H9 (cell line): ENCODE measurements around the gene IL6ST. TPM values are rescaled to one million over a fixed set of nuclear protein-coding genes. Genes with fewer than 3 reads are reported as not detected.

ENCODE experiments used
- DNase-seq: peaks from one replicate; pipeline ENCODE4 v3.0.0-alpha.2; 2017
- H2AFZ ChIP-seq: one replicate; pipeline ENCODE4 v1.6.1; 2013; ENCODE audit warnings: mild to moderate bottlenecking, low read length, control low read depth, moderate library complexity
- H2AK5ac ChIP-seq: 2 replicates; pipeline ENCODE4 v1.6.1; 2013; ENCODE audit warnings: low read length, control low read depth, mixed read lengths; ENCODE audit not compliant: insufficient read length
- H2BK120ac ChIP-seq: one replicate; pipeline ENCODE4 v1.6.1; 2013; ENCODE audit warnings: low read depth, mild to moderate bottlenecking, low read length, control low read depth, inconsistent platforms; ENCODE audit not compliant: poor library complexity, severe bottlenecking
- H2BK12ac ChIP-seq: 2 replicates; pipeline ENCODE4 v1.6.1; 2013; ENCODE audit warnings: low read length, control low read depth, mixed read lengths, low read depth; ENCODE audit not compliant: insufficient read length
- H2BK15ac ChIP-seq: 2 replicates; pipeline ENCODE4 v1.6.1; 2013; ENCODE audit warnings: low read depth, low read length, control low read depth
- H2BK20ac ChIP-seq: one replicate; pipeline ENCODE4 v1.6.1; 2013; ENCODE audit warnings: low read depth, mild to moderate bottlenecking, low read length, control low read depth, inconsistent platforms; ENCODE audit not compliant: poor library complexity, severe bottlenecking
- H2BK5ac ChIP-seq: 2 replicates; pipeline ENCODE4 v1.6.1; 2013; ENCODE audit warnings: low read length, control low read depth, mixed read lengths; ENCODE audit not compliant: insufficient read length
- H3K14ac ChIP-seq: 2 replicates; pipeline ENCODE4 v1.6.1; 2013; ENCODE audit warnings: low read length, control low read depth; ENCODE audit not compliant: insufficient read depth
- H3K18ac ChIP-seq: 2 replicates; pipeline ENCODE4 v1.6.1; 2013; ENCODE audit warnings: low read depth, mild to moderate bottlenecking, mixed read lengths, low read length, control low read depth; ENCODE audit not compliant: insufficient read length
- H3K23ac ChIP-seq: 2 replicates; pipeline ENCODE4 v1.6.1; 2013; ENCODE audit warnings: low read length, control low read depth, mixed read lengths, low read depth; ENCODE audit not compliant: insufficient read length
- H3K23me2 ChIP-seq: 2 replicates; pipeline ENCODE4 v1.6.1; 2013; ENCODE audit warnings: low read depth, mild to moderate bottlenecking, mixed read lengths, low read length, control low read depth; ENCODE audit not compliant: insufficient read length, poor library complexity, severe bottlenecking
- H3K27ac ChIP-seq: 2 replicates; pipeline ENCODE4 v1.5.1; 2013; ENCODE audit warnings: low read length, control low read depth, mixed read lengths, low read depth; ENCODE audit not compliant: insufficient read length
- H3K27me3 ChIP-seq: 2 replicates; pipeline ENCODE4 v1.6.1; 2013; ENCODE audit warnings: low read length, control low read depth, inconsistent platforms; ENCODE audit not compliant: insufficient read depth
- H3K4ac ChIP-seq: 2 replicates; pipeline ENCODE4 v1.6.1; 2013; ENCODE audit warnings: low read depth, mild to moderate bottlenecking, control low read depth, inconsistent platforms, low read length, moderate library complexity
- H3K4me1 ChIP-seq: 2 replicates; pipeline ENCODE4 v1.6.1; 2013; ENCODE audit warnings: low read length, control low read depth, inconsistent platforms; ENCODE audit not compliant: insufficient read depth
- H3K4me2 ChIP-seq: 2 replicates; pipeline ENCODE4 v1.6.1; 2013; ENCODE audit warnings: low read length, control low read depth, mixed read lengths; ENCODE audit not compliant: insufficient read length, insufficient read depth
- H3K56ac ChIP-seq: 2 replicates; pipeline ENCODE4 v1.6.1; 2013; ENCODE audit warnings: low read depth, mild to moderate bottlenecking, mixed read lengths, low read length, control low read depth; ENCODE audit not compliant: insufficient read length
- H3K79me1 ChIP-seq: 2 replicates; pipeline ENCODE4 v1.6.1; 2013; ENCODE audit warnings: low read depth, mild to moderate bottlenecking, moderate library complexity, low read length, control low read depth, inconsistent platforms; ENCODE audit not compliant: insufficient read depth, poor library complexity, severe bottlenecking
- H3K79me2 ChIP-seq: 2 replicates; pipeline ENCODE4 v1.6.1; 2013; ENCODE audit warnings: low read length, control low read depth, inconsistent platforms; ENCODE audit not compliant: insufficient read depth
- H3K9ac ChIP-seq: 2 replicates; pipeline ENCODE4 v1.6.1; 2013; ENCODE audit warnings: low read length, control low read depth, mixed read lengths; ENCODE audit not compliant: insufficient read length; ENCODE audit errors: extremely low read depth
- H3K9me3 ChIP-seq: one replicate; pipeline ENCODE4 v1.6.1; 2013; ENCODE audit warnings: low read depth, low read length, inconsistent platforms; ENCODE audit not compliant: control insufficient read depth
- H3T11ph ChIP-seq: one replicate; pipeline ENCODE4 v1.6.1; 2013; ENCODE audit warnings: mild to moderate bottlenecking, low read length, control low read depth, inconsistent platforms
- H4K20me1 ChIP-seq: one replicate; pipeline ENCODE4 v1.6.1; 2013; ENCODE audit not compliant: control insufficient read depth, insufficient read length, insufficient read depth
- H4K5ac ChIP-seq: 2 replicates; pipeline ENCODE4 v1.6.1; 2013; ENCODE audit warnings: low read depth, mild to moderate bottlenecking, mixed read lengths, low read length, control low read depth; ENCODE audit not compliant: insufficient read length
- H4K8ac ChIP-seq: replicated peaks from 2 replicates; pipeline ENCODE4 v1.6.1; 2013; ENCODE audit warnings: low read length, control low read depth, mixed read lengths, low read depth; ENCODE audit not compliant: insufficient read length
- H4K91ac ChIP-seq: 2 replicates; pipeline ENCODE4 v1.6.1; 2013; ENCODE audit warnings: low read depth, mild to moderate bottlenecking, moderate library complexity, mixed read lengths, low read length, control low read depth; ENCODE audit not compliant: insufficient read length
- H3K27ac Mint-ChIP-seq, 3 experiments: 2 replicates in 2 of 3; 3 replicates in 1 of 3; pipeline ENCODE4 v1.8.0; 2020 to 2021; ENCODE audit warnings: mixed read lengths in 3 of 3, mild to moderate bottlenecking in 1 of 3, moderate library complexity in 1 of 3
- H3K27me3 Mint-ChIP-seq: 2 replicates; pipeline ENCODE4 v1.8.0; 2021; ENCODE audit warnings: low read depth, mild to moderate bottlenecking, moderate library complexity, mixed read lengths
- H3K36me3 Mint-ChIP-seq, 3 experiments: 2 replicates in 2 of 3; 3 replicates in 1 of 3; pipeline ENCODE4 v1.8.0; 2020 to 2021; ENCODE audit warnings: low read depth in 3 of 3, mixed read lengths in 3 of 3; ENCODE audit not compliant: insufficient read depth in 1 of 3
- H3K4me1 Mint-ChIP-seq, 2 experiments: 2 replicates each; pipeline ENCODE4 v1.8.0; 2020; ENCODE audit warnings: mixed read lengths in 2 of 2
- H3K4me3 Mint-ChIP-seq, 2 experiments: 2 replicates in 1 of 2; 3 replicates in 1 of 2; pipeline ENCODE4 v1.8.0; 2020 to 2021; ENCODE audit warnings: mild to moderate bottlenecking in 2 of 2, mixed read lengths in 2 of 2, moderate library complexity in 1 of 2
- H3K9me3 Mint-ChIP-seq, 2 experiments: 2 replicates in 1 of 2; 3 replicates in 1 of 2; pipeline ENCODE4 v1.8.0; 2020; ENCODE audit warnings: mild to moderate bottlenecking in 2 of 2, mixed read lengths in 2 of 2, moderate library complexity in 1 of 2
- WGBS: extraction: QIAGEN DNeasy Blood & Tissue Kit; methylation state at CpG from one replicate; pipeline ENCODE4 v1.1.7; 2013; ENCODE audit warnings: missing lambda C conversion rate, low lambda C conversion rate, mixed read lengths; ENCODE audit not compliant: insufficient read length; ENCODE audit errors: extremely low coverage; 5-methylcytosine and 5-hydroxymethylcytosine counted together
- total RNA-seq: library from RNA; stranded (reverse); gene quantifications from 2 replicates; pipeline ENCODE4 v1.2.1, GENCODE V29; 2021
- TF ChIP-seq, protein P1 (sequence below): fragments of 200-600 bp; sonication (generic); conservative IDR thresholded peaks from 3 replicates; pipeline ENCODE4 v1.8.0; 2021; ENCODE audit warnings: antibody characterized with exemption, mild to moderate bottlenecking

IL6ST gene
- total RNA-seq, 1 experiment from 2014 or later, result 11.1 TPM

DNA sequence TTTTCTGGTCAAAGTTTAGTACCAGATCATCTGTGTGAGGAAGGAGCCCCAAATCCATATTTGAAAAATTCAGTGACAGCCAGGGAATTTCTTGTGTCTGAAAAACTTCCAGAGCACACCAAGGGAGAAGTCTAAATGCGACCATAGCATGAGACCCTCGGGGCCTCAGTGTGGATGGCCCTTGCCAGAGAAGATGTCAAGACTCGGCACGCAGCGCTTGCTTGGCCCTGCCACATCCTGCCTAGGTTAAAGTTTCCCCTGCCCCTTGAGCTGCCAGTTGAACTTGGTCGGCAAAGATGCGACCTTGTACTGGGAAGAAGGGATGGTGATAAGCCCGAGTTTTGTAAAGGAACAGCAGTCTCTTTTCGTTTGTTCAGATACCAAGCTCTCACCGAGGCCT, 77.8 kb downstream of the IL6ST start:
- Histone ChIP-seq H3K79me1 (no peaks in the 10 kb centered on the region), H2BK20ac (no peak overlapping the region), H3K14ac (no peak overlapping the region), H4K8ac (no peak overlapping the region), H2AK5ac (no peak overlapping the region), H3K23ac (no peak overlapping the region), H3T11ph (no peak overlapping the region), H3K23me2 (no peaks in the 10 kb centered on the region), H3K4me1 (no peaks in the 10 kb centered on the region), H3K4ac (no peak overlapping the region), H3K27me3 (no peaks in the 10 kb centered on the region), H3K27ac (no peak overlapping the region), H3K9me3 (no peaks in the 10 kb centered on the region), H3K79me2 (no peaks in the 10 kb centered on the region), H3K56ac (no peak overlapping the region), H2BK15ac (no peak overlapping the region), H4K5ac (no peak overlapping the region), H2AFZ (no peak overlapping the region), H3K18ac (no peak overlapping the region), H2BK12ac (no peak overlapping the region), H3K9ac (no peak overlapping the region), H2BK120ac (no peak overlapping the region), H3K4me2 (no peak overlapping the region), H2BK5ac (no peak overlapping the region), H4K91ac (no peak overlapping the region), H4K20me1 (no peaks in the 10 kb centered on the region)
- no peak overlapping the region for H3K4me3 Mint-ChIP-seq
- no peak overlapping the region for H3K27ac Mint-ChIP-seq
- no peaks in the 10 kb centered on the region for H3K36me3 Mint-ChIP-seq
- peaks cover under 1% of the 10 kb centered on the region in 2 experiments; a peak in 1 of 4 replicates for H3K4me1 Mint-ChIP-seq
- TF ChIP-seq, protein P1, sequence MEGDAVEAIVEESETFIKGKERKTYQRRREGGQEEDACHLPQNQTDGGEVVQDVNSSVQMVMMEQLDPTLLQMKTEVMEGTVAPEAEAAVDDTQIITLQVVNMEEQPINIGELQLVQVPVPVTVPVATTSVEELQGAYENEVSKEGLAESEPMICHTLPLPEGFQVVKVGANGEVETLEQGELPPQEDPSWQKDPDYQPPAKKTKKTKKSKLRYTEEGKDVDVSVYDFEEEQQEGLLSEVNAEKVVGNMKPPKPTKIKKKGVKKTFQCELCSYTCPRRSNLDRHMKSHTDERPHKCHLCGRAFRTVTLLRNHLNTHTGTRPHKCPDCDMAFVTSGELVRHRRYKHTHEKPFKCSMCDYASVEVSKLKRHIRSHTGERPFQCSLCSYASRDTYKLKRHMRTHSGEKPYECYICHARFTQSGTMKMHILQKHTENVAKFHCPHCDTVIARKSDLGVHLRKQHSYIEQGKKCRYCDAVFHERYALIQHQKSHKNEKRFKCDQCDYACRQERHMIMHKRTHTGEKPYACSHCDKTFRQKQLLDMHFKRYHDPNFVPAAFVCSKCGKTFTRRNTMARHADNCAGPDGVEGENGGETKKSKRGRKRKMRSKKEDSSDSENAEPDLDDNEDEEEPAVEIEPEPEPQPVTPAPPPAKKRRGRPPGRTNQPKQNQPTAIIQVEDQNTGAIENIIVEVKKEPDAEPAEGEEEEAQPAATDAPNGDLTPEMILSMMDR, result no peak
- no CpG with 5 or more reads among the region's 10 CpGs for WGBS
- DNase-seq, result no peak
- H3K27me3 Mint-ChIP-seq, result no peaks in the 10 kb centered on the region
- H3K9me3 Mint-ChIP-seq, result no peaks in the 10 kb centered on the region
